ENCODE results near the gene CRPPA.

DNA sequence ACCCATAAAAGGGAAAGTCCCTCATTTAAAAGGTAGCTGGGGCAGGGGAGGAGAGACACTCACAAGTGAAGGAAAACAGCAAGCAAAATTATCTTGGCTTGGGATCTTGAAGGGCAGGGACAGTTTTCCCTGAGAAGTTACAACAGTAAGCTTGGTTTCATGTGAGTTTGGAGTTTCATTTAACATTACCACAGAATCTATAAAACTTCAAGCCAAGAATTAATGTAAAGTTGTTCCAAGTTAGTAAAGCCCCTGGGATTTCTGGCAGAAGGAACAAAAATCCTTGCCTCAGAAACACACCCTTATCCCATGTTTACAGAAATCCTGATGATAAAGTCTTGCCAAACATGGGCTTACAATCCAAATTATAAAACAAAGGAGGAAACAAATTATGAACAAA is 19.2 kb downstream of the CRPPA start:
- TF ChIP-seq, protein P1, sequence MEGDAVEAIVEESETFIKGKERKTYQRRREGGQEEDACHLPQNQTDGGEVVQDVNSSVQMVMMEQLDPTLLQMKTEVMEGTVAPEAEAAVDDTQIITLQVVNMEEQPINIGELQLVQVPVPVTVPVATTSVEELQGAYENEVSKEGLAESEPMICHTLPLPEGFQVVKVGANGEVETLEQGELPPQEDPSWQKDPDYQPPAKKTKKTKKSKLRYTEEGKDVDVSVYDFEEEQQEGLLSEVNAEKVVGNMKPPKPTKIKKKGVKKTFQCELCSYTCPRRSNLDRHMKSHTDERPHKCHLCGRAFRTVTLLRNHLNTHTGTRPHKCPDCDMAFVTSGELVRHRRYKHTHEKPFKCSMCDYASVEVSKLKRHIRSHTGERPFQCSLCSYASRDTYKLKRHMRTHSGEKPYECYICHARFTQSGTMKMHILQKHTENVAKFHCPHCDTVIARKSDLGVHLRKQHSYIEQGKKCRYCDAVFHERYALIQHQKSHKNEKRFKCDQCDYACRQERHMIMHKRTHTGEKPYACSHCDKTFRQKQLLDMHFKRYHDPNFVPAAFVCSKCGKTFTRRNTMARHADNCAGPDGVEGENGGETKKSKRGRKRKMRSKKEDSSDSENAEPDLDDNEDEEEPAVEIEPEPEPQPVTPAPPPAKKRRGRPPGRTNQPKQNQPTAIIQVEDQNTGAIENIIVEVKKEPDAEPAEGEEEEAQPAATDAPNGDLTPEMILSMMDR (tag by site-specific recombination; IDR thresholded peaks at IDR 0.05): no peak
- TF ChIP-seq, protein P2, sequence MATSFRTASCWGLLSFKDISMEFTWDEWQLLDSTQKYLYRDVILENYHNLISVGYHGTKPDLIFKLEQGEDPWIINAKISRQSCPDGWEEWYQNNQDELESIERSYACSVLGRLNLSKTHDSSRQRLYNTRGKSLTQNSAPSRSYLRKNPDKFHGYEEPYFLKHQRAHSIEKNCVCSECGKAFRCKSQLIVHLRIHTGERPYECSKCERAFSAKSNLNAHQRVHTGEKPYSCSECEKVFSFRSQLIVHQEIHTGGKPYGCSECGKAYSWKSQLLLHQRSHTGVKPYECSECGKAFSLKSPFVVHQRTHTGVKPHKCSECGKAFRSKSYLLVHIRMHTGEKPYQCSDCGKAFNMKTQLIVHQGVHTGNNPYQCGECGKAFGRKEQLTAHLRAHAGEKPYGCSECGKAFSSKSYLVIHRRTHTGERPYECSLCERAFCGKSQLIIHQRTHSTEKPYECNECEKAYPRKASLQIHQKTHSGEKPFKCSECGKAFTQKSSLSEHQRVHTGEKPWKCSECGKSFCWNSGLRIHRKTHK (tag by site-specific recombination; IDR thresholded peaks at IDR 0.05): no peak
- TF ChIP-seq, protein P3, sequence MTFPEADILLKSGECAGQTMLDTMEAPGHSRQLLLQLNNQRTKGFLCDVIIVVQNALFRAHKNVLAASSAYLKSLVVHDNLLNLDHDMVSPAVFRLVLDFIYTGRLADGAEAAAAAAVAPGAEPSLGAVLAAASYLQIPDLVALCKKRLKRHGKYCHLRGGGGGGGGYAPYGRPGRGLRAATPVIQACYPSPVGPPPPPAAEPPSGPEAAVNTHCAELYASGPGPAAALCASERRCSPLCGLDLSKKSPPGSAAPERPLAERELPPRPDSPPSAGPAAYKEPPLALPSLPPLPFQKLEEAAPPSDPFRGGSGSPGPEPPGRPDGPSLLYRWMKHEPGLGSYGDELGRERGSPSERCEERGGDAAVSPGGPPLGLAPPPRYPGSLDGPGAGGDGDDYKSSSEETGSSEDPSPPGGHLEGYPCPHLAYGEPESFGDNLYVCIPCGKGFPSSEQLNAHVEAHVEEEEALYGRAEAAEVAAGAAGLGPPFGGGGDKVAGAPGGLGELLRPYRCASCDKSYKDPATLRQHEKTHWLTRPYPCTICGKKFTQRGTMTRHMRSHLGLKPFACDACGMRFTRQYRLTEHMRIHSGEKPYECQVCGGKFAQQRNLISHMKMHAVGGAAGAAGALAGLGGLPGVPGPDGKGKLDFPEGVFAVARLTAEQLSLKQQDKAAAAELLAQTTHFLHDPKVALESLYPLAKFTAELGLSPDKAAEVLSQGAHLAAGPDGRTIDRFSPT (tag by site-specific recombination; IDR thresholded peaks at IDR 0.05): no peak
- TF ChIP-seq KLF9 (tag by site-specific recombination; IDR thresholded peaks at IDR 0.05; ENCODE audit: low read depth) (no peak), MEIS1 (CRISPR knock-in tag; IDR thresholded peaks at IDR 0.05; ENCODE audit: borderline replicate concordance) (no peak), ZNF548 (tag by site-specific recombination; IDR thresholded peaks at IDR 0.05) (no peak), ZNF768 (tag by site-specific recombination; IDR thresholded peaks at IDR 0.05) (no peak), ZNF324 (tag by site-specific recombination; IDR thresholded peaks at IDR 0.05) (no peak), ZEB2 (tag by site-specific recombination; IDR thresholded peaks at IDR 0.05) (no peak)
- TF ChIP-seq, protein P4, sequence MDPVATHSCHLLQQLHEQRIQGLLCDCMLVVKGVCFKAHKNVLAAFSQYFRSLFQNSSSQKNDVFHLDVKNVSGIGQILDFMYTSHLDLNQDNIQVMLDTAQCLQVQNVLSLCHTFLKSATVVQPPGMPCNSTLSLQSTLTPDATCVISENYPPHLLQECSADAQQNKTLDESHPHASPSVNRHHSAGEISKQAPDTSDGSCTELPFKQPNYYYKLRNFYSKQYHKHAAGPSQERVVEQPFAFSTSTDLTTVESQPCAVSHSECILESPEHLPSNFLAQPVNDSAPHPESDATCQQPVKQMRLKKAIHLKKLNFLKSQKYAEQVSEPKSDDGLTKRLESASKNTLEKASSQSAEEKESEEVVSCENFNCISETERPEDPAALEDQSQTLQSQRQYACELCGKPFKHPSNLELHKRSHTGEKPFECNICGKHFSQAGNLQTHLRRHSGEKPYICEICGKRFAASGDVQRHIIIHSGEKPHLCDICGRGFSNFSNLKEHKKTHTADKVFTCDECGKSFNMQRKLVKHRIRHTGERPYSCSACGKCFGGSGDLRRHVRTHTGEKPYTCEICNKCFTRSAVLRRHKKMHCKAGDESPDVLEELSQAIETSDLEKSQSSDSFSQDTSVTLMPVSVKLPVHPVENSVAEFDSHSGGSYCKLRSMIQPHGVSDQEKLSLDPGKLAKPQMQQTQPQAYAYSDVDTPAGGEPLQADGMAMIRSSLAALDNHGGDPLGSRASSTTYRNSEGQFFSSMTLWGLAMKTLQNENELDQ (tag by site-specific recombination; IDR thresholded peaks at IDR 0.05; ENCODE audit: low read depth): no peak

Measured in HEK293 (cell line).